ENCODE results near the gene ACD.
A peak's percentile ranks its signal among the peaks of the same experiment; 100 is the strongest.

The ACD gene

DNA sequence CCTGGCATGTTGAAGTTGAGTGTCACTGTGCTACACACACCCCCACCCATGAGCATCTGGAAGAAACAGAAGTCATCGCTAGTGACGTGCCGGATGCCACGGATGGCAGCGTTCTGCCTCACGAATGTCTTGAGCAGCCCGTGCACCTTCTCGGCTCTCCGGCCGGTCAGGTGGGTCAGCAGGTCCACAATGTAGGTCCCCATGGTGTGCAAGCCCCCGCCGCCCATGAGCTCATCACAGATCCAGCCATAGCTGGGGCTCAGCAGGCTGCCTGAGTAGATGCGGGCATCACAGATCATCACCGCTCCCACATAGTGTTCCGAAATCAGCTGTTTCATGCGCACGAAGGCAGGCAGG is 15.5 kb upstream of the ACD start:
- DNase-seq: no peak

- DNase-seq: no peak
Observed at GRCh38 chr16:67674851-67675578, 15.0 kb upstream of the ACD start.

DNA sequence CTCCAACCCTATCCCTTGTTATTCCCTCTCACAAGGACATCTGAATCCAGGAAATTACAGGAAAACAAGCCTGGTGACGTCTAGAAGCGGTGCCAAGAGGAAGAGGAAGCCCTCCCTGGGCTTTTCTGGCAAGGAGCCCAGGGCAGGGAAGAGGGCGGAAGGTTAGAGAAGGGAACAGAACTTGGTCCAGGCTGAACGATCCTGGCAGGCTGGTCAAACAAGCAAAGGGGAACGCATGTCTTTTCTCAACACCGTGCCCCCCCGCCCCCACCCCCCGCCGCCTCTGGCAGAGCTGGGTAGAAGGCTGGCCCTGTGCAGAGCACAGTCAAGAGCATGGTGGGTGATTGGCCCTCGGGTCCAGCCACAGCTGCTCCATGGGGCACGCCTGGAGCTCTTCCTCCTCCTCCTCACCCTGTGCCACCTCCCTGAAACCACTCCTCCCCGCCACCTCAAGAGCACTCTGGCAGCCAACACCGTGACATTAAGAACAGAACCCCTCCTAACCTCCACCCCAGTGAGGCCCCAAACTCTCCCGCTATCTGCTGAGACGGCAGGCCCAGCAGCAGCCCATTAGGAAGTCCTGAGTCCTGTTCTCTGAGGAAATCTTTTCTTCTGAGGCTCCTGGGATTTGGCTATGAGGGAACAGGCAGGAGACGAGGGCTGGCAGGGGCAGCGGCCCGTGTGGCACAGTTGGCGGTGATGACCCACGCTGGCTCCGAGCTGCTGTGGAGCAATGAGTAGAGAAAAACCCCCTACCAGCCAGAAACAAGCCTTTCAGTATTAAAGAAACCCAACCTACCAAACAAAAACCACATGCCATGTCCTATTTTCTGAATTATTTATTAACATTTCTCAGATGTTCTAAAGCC is 13.9 kb upstream of the ACD start:
- DNase-seq: peak; percentile 75

DNA sequence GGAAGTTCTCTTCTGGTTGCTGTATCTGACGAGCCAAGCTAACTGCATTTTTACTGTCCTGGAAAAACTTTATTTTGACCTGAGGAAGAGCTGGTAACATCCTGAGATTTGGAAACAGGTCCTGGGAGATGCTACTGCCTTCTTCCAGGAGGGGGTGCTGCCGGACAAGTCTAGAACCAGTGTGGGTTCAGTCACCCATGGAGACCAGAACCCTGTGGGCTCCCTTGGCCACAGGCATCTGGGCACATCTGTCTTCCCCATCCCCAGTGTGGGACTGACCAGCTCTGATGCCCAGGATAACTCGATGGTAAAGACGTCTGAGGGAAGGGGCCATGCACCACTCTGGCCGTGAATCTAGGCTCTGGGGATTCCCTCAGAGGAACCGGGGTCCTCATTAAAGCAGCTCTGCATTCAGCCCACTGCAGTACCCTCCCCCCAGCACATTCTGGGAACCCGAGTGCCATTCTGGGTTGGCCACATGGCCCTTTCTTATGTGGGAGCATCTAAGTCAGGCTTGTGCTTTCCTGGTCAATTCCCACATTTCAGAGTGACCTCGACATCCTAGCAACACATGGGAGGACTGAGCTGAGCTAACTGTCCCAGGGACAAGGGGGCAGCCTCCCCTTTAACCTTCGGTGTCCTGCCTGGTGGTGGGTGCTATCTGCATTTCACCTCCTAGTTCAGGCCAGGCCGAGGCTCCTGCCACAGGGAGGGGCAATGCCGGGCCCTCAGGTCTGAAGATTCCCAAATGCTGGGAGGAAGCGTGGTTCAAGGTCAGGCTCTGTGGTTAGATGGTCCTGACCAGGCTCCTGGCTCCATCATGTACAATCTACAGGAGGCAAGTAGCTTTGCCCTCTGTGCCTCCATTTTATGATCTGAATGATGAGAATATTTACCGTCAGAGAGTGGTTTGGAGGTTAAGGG is 12.9 kb upstream of the ACD start:
- DNase-seq: peak; percentile 73

- DNase-seq: no peak
Observed at GRCh38 chr16:67672306-67672705, 12.2 kb upstream of the ACD start.

- no peak for DNase-seq
Observed at GRCh38 chr16:67669499-67670101, 9.5 kb upstream of the ACD start.

DNA sequence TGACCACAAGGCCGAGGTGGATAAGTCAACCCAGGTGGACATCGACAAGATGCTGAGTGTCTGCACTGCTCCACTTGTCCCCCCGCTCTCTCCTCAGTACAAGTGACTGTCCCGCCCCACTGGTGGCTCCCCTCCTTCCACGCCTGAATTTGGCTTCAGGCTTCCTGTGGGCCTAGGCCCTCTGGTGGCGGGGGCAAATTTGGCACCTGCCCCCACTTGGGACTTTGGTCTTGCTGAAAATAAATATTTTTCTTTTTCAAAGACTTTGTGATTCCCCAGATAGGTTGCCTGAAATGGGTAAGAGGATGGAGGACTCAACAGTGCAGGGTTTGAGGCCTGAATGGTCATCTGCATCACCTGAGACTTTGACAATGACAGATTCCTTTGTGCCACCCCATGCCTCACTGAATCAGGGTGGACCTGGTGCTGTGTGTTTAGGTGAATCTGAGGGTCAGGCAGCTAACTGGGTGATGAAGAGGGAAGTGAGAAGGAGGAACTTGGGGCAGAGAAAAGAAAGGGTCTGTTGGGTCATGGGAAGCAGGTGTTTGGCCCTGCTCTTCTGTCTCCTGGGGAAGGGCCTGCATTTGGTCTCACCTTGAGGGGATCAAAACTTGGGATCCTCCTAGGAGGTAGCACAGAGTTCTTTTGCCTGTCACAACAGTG is 8.6 kb upstream of the ACD start:
- no peak for DNase-seq

DNA sequence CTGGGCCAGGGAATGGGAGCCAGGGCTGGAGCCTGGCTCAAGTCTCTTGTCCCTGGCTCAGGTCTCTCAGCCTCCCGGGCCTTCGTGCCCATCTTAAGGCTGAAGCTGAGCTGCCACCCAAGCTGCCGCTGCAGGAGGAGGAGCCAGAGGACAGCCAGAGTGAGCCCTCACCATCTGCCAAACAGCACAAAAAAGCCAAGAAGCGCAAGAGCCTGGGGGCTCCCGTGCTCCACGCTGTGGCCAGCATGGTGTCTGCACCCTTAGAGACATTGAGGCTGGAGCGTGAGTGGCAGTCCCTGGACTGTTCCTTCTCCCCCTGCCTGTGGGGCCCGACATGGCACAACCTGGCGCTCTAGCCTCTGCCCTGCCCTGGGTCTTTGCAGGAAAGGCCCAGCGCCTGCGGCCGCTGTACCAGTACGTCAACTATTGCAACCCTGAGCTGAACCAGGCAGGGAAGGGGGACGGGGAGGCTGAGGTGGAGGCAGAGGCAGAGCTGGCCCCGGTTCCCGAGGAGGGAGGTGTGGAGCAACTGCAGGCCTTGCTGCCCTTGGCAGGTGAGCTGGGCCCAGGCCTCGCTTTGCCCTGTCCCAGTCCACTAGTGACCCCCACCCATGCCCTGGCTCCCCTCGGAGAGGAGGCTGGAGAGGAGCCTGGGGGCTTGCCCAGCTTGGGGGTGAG is 7.9 kb upstream of the ACD start:
- peak; percentile 87 for DNase-seq

- DNase-seq: no peak
Observed at GRCh38 chr16:67667453-67667816, 7.4 kb upstream of the ACD start.

DNA sequence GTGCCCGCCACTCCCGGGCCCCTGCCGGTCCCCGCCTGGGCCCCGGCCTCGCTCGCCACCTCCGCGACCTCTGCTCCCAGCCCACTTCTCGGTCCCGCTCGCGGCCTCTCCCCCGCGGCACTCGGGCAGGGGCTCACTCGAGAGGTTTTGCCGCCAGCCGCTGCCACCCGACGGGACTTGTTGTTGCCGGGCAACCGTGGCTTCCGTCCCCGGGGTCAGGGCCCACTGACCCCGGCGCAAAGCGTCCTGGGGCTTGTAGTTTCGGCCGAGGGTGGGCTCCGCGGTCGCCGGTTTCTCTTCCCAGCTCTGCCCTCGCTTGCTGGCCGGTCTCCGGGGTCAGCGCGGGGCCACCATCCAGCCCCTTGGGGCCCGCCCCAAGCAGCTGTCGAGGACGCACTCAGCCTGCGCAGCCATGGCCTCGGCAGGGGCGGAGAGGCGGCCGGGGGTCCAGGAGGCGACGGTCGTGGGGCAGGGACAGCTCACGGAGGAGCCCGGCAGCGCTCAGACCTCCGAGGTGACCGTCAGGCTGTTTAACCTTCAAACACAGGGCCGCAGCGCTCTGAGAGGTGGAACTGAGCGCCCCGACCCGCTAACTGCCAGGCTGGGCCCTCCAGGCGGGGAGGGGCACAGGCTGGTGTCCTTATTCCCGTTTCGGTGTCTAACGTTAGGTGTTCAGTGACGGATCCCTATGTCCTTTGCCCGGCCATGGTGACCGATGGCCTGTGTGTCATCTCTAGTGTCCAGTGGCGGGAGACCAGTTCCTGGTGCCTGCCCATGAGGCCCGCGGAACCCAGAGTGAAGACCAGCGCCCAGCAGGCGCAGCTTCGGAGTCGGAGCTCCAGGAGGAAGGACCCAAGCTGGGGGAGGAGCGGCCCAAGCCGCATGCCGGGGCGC is 6.7 kb upstream of the ACD start, which contains the start of the genes C16orf86 and ENKD1:
Gene C16orf86, plus strand, starts transcription at position 256 of the 894 bp plus-strand sequence. Its CDS starts 157 bp downstream, at position 413.
Gene ENKD1, minus strand, starts transcription at position 192 of the 894 bp plus-strand sequence. CDS start 308 bp downstream, outside the sequence.
- DNase-seq: peak; percentile 84

- DNase-seq: peak; percentile 27
Observed at GRCh38 chr16:67666032-67666551, 6.0 kb upstream of the ACD start.

DNA sequence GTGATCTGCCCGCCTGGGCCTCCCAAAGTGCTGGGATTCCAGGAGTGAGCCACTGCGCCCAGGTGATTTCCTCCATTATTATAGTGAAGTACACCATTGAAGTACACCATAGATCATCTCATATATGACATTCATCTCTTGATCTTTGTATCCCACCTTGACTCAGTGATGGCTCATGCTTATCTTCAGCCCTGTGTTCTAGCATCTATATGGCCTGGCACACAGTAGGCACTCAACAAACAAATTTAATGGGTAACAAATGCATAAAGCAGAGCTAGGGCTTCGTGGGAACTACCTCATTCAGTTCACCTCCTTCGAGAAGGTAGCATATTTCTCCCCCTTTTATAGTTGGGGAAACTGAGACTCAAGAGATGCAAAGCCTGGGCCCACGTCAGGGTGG is 5.5 kb upstream of the ACD start:
- DNase-seq: no peak

- no peak for DNase-seq
Observed at GRCh38 chr16:67664871-67665270, 4.8 kb upstream of the ACD start.

DNA sequence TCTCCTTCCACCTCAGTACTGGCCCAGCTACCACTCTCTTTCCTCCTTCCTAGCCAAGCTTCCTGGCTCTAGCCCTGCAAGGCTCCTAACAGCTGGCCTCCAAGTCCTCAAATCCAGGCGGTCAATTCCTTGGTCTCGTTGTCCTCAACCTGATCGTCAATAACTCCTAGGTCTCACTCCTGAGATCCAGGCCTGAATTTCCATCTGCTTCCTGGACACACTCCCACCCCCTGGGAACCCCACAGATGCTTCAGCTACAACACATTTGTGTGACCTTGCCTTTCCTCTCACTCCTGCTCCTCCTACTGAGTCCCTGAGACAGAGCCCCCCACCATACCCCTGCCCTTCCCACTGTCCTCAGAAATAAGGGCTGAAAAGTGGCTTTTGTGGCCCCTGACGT is 4.2 kb upstream of the ACD start:
- no peak for DNase-seq

- no peak for DNase-seq
Observed at GRCh38 chr16:67663877-67664222, 3.8 kb upstream of the ACD start.

DNA sequence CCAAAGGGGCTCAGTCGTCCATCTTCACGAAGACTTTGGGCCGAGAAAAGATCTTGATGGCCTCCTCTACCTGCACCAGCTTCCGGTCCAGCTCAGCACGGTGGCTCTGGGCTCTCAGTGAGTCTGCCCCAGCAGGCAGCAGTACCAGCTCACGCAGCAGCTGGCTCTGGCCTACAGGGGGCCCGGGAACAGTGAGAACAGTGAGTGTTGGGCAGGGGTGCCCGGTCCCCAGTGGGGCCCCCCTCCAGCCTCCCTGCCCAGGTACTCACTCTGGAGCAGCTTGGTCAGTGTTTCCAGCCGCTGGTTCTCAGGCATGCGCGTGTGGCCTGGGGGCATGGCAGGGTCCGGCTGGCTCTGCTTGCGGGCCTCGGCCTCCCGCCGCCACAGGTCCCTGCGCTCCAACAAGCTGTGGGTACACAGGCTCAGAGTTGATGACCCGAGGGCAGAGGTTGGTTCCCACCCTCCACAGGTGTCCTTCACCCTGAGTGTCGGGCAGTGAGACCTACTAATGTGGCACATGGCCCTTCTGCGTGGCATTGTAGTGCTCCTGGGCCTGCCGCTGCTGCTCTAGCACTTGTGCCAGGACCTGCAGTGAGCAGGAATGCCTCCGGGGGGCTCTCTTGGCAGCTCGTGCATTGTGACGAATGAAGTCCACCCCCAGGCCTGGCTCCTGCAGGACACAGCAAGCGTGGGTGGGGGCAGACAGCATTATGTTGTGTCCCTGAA is 3.3 kb upstream of the ACD start:
- DNase-seq: peak; percentile 47

DNA sequence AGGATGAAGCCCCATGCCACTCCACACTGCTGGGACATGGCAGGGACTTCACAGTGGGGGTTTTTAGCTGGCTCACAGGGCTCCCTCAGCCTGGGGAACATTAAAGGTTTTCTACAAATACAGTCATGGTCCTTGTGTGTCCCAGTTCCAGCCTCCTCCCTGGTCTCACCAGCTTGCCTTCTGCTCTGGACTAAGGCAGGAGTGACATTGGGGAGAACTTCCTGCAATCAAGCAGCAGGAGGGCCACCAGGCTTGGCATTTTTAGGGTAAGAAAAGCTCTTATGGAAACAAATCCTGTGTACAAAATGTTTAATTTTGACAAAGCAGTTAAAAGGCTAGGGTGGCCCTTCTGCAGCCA is 2.6 kb upstream of the ACD start:
- no peak for DNase-seq

DNA sequence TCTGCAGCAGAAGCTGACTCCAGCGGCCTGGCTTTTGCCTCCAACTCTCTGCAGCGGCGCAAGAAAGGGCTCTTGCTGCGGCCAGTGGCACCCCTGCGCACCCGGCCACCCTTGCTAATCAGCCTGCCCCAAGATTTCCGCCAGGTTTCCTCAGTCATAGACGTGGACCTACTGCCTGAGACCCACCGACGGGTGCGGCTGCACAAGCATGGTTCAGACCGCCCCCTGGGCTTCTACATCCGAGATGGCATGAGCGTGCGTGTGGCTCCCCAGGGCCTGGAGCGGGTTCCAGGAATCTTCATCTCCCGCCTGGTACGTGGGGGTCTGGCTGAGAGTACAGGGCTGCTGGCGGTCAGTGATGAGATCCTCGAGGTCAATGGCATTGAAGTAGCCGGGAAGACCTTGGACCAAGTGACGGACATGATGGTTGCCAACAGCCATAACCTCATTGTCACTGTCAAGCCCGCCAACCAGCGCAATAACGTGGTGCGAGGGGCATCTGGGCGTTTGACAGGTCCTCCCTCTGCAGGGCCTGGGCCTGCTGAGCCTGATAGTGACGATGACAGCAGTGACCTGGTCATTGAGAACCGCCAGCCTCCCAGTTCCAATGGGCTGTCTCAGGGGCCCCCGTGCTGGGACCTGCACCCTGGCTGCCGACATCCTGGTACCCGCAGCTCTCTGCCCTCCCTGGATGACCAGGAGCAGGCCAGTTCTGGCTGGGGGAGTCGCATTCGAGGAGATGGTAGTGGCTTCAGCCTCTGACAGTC is 2.0 kb upstream of the ACD start:
- DNase-seq: no peak

Data from inflammatory macrophage treated with lipopolysaccharide for 4 hours (primary cell).